GM13977 (cell line): ENCODE data around the gene GUK1.
"Not testable (repeated sequence)": the region's sequence is repeated elsewhere in the genome, so short reads cannot be mapped to it uniquely, and the experiment has no call there.

ENCODE experiments used
- DNase-seq: peaks from one replicate; pipeline ENCODE4 v3.0.0; 2012; ENCODE audit warnings: low spot score
- in situ Hi-C: fragments of 300-500 bp; cut with MboI; formaldehyde crosslinking; loops from one replicate; pipeline ENCODE4 v1.12.0; 2022; ENCODE audit warnings: low sequenced_read_pairs, low pct_unique_long_range_greater_than_20kb, mixed read lengths, inconsistent platforms; ENCODE audit not compliant: unreplicated experiment
- TF ChIP-seq, protein P1 (sequence below): IDR thresholded peaks from 2 replicates; pipeline ENCODE4 v1.5.1; 2012; ENCODE audit warnings: mild to moderate bottlenecking, control low read depth; ENCODE audit not compliant: insufficient read depth; ENCODE audit errors: extremely low read depth, missing control alignments

Gene GUK1

DNA sequence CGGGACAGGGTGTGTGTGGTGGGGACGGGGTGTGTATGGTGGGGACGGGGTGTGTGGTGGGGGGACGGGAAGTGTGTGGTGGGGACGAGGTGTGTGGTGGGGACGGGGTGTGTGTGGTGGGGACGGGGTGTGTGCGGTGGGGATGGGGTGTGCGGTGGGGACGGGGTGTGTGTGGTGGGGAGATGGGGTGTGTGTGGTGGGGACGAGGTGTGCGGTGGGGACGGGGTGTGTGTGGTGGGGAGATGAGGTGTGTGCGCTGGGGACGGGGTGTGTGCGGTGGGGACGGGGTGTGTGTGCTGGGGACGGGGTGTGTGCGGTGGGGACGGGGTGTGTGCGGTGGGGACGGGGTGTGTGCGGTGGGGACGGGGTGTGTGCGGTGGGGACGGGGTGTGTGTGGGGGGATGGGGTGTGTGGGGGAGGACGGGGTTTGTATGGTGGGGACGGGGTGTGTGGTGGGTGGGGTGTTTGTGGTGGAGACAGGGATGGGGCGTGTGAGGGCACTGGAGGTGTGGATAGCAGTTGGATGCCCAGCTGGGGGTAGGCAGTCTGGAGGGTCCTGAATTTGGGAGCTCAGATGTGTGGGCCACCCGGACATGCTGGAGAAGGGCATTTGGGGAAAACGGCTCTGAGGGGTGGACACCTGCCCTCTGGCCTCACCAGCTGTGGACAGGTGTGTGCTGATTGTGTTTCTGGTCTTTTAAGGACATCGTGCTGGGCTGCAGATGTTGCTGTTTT is 42.4 kb downstream of the GUK1 start:
- in situ Hi-C loops: no loop called here
- TF ChIP-seq, protein P1, sequence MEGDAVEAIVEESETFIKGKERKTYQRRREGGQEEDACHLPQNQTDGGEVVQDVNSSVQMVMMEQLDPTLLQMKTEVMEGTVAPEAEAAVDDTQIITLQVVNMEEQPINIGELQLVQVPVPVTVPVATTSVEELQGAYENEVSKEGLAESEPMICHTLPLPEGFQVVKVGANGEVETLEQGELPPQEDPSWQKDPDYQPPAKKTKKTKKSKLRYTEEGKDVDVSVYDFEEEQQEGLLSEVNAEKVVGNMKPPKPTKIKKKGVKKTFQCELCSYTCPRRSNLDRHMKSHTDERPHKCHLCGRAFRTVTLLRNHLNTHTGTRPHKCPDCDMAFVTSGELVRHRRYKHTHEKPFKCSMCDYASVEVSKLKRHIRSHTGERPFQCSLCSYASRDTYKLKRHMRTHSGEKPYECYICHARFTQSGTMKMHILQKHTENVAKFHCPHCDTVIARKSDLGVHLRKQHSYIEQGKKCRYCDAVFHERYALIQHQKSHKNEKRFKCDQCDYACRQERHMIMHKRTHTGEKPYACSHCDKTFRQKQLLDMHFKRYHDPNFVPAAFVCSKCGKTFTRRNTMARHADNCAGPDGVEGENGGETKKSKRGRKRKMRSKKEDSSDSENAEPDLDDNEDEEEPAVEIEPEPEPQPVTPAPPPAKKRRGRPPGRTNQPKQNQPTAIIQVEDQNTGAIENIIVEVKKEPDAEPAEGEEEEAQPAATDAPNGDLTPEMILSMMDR: no peak
- no peak for DNase-seq

DNA sequence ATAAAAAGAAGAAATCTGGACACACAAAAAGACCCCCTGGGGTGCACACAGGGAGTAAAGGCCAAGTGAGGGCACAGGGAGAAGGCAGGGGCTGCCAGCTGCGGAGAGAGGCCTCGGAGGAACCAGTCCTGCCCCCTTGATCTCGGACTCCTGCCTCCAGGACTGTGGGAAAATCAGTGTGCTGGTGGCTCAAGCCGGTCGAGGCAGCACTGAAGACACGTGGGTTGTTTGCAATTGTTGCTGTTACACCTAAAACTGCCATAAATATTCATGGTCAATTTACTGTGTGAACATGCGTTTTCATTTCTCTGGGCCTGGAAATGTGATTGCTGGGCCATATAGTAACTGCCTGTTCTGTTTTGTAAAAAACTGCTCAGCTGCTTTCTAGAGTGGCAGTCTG is 44.1 kb downstream of the GUK1 start:
- TF ChIP-seq, protein P1: no peak
- in situ Hi-C loops: no loop called here
- no peak for DNase-seq

DNA sequence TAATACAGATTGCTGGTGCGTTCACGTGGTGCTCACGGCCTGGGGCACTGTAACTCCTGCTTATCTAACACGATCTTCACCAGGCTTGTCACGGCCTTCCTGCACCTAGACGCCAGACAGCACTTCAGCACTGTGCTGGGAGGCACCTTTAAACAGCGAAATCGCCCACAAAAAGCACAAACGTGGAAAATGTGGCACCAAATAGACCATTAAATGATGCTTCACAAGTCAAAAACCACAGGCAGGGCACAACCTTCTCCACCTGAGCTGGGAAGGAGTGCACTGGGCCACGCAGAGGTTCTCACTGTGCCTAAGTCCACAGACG is 45.5 kb downstream of the GUK1 start:
- DNase-seq: no peak
- in situ Hi-C loops: no loop called here
- TF ChIP-seq, protein P1: no peak

DNA sequence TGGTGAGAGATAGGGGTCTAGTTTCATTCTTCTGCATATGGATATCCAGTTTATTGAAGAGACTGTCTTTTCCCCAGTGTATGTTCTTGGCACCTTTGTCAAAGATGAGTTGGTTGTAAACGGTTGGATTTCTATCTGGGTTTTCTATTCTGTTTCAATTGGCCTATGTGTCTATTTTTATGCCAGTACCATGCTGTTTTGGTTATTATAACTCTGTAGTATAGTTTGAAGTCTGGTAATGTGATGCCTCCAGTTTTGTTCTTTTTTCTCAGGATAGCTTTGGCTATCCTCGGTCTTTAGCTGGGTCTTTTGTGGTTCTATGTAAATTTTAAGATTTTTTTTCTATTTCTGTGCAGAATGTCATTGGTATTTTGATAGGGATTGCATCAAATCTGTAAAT is 48.2 kb downstream of the GUK1 start:
- in situ Hi-C loops, DNase-seq: not testable (repeated sequence)

DNA sequence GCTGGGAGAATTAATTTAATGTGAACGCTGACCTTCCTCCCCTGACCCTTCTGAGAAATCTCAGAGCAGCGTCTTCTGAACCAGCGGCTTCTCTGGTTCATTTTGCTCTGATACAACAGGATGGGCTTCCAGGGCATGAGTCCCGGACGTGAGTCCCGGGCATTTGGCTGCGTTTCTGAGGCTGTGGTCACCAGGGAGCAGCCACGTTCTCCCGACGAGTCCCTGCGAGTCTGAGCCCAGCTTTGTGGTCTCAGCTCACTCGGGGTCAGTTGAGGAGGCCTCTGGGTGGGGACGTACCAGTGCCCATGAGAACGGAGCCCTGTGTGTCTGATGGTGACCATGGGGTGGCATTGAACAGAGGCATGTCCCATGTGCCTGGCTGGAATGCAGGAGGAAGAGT is 50.1 kb downstream of the GUK1 start:
- no peak for DNase-seq
- TF ChIP-seq, protein P1: no peak
- in situ Hi-C loops: no loop called here

DNA sequence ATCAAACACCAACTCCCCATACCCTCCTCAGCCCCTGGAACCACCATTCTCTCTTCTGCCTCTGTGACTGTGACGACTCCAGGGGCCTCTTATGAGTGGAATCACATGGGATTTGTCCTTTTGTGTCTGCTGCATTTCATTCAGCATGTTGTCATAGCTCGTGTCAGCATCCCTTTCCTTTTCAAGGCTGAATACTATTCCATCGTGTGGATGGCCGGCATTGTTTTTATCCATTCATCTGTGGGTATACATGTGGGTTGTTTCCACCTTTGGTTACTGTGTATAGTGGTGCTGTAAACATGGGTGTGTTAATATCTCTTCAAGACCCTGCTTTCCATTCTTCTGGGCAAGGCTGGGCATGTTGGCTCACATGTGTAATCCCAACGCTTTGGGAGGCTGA is 50.7 kb downstream of the GUK1 start:
- TF ChIP-seq, protein P1: no peak
- in situ Hi-C loops: no loop called here

DNA sequence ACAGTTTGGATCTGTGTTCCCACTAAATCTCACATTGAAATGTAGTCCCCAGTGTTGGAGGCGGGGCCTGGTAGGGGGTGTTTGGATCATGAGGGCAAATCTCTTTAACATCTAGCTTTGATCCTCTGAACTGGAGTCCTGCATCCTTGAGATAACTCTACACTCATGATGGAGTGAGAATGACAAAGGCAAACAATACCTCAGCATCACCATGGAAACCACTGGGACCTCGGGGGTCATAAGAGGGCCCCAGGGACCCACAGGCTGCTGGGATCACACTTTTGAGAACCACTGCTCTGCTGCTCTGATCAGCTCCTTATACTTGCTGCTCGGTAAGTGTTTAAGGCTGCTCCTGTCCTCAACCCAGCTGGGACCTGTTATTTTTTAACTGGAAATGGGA is 54.4 kb downstream of the GUK1 start:
- in situ Hi-C loops: no loop called here
- no peak for DNase-seq
- TF ChIP-seq, protein P1: no peak

More for the DNA sequence above, 50.7 kb downstream of the GUK1 start:
- DNase-seq: no peak
